K562 (cell line): ENCODE results near the gene RUVBL1. TPM values are rescaled to one million over a fixed set of nuclear protein-coding genes. Genes with fewer than 3 reads are reported as not detected.

Experiments
- ATAC-seq: fragments of 200-7000 bp; cut with Tn5 transposase; 3 replicates; pipeline ENCODE4 v1.9.1; 2020; ENCODE audit warnings: moderate library complexity
- BruUV-seq: library from RNA; stranded (reverse); fragments of 400-500 nt; replicated peaks from 2 replicates; lab custom pipeline; 2021; lab: Mats Ljungman, UMichigan
- CTCF ChIA-PET: fragments of 300-600 bp; formaldehyde crosslinking; extraction: SDS; loops from one replicate; lab custom pipeline; 2021; ENCODE audit warnings: low intra/inter-chr PET ratio; lab: Yijun Ruan, JAX
- POLR2A ChIA-PET: fragments of 300-600, 350-650 bp; sonication (Branson Sonifier 250); formaldehyde crosslinking; extraction: SDS; loops from one replicate; lab custom pipeline; 2021; ENCODE audit warnings: antibody characterized with exemption, inconsistent platforms; lab: Yijun Ruan, JAX
- DNase-seq, 4 experiments: peaks; one replicate each; pipeline versions ENCODE4 v3.0.0 to v3.0.0-alpha.2; 2011 to 2018; ENCODE audit warnings: low spot score in 3 of 4, mixed read lengths in 3 of 4; ENCODE audit errors: extremely low read depth in 1 of 4
- FAIRE-seq: peaks from 2 replicates; lab custom pipeline; 2011; peaks lifted over from hg19 to GRCh38; lab: Jason Lieb, UNC
- H2AFZ ChIP-seq: 2 replicates; pipeline ENCODE4 v1.6.0; 2011; ENCODE audit warnings: low read depth, low read length, control low read depth, inconsistent platforms
- H3K27ac ChIP-seq: fragments of 200-600 bp; 3 replicates; pipeline ENCODE4 v1.8.0; 2011; ENCODE audit warnings: low read depth, mild to moderate bottlenecking, control low read depth, inconsistent platforms, low read length, moderate library complexity, mixed read lengths; ENCODE audit errors: extremely low read depth
- H3K27me3 ChIP-seq, 2 experiments: fragments of 300-600 bp in 1 of 2; 2 replicates in 1 of 2; 3 replicates in 1 of 2; pipeline versions ENCODE4 v1.6.0 to v1.8.0; 2011; ENCODE audit warnings: inconsistent platforms in 2 of 2, low read length in 2 of 2, mild to moderate bottlenecking in 1 of 2, mixed read lengths in 1 of 2, moderate library complexity in 1 of 2; ENCODE audit not compliant: control insufficient read depth in 2 of 2, insufficient read depth in 2 of 2
- H3K36me3 ChIP-seq: fragments of 300-600 bp; 3 replicates; pipeline ENCODE4 v1.8.0; 2011; ENCODE audit warnings: mild to moderate bottlenecking, low read length, inconsistent platforms; ENCODE audit not compliant: control insufficient read depth, insufficient read depth
- H3K4me1 ChIP-seq, 2 experiments: fragments of 200-600 bp in 1 of 2; replicated peaks in 1 of 2; 2 replicates in 1 of 2; 3 replicates in 1 of 2; pipeline versions ENCODE4 v1.5.1 to v1.8.0; 2011; ENCODE audit warnings: inconsistent platforms in 2 of 2, low read length in 2 of 2, mild to moderate bottlenecking in 1 of 2, mixed read lengths in 1 of 2, moderate library complexity in 1 of 2; ENCODE audit not compliant: control insufficient read depth in 2 of 2, insufficient read depth in 2 of 2
- H3K4me2 ChIP-seq: 2 replicates; pipeline ENCODE4 v1.6.1; 2011; ENCODE audit warnings: low read length, control low read depth, inconsistent platforms, mixed read lengths; ENCODE audit not compliant: insufficient read depth
- H3K4me3 ChIP-seq: fragments of 200-600 bp; sonication (generic), shearing (Covaris generic); 2 replicates; pipeline ENCODE4 v1.5.1; 2016; ENCODE audit warnings: control low read depth, inconsistent platforms
- H3K79me2 ChIP-seq: fragments of 200-600 bp; 3 replicates; pipeline ENCODE4 v1.8.0; 2011; ENCODE audit warnings: low read length, inconsistent platforms; ENCODE audit not compliant: control insufficient read depth, insufficient read depth
- H3K9ac ChIP-seq, 2 experiments: 2 replicates each; pipeline versions ENCODE4 v1.6.0 to v1.6.1; 2011; ENCODE audit warnings: low read depth in 2 of 2, low read length in 2 of 2, control low read depth in 1 of 2, inconsistent platforms in 1 of 2, mild to moderate bottlenecking in 1 of 2, mixed read lengths in 1 of 2; ENCODE audit not compliant: insufficient read depth in 1 of 2
- H3K9me1 ChIP-seq: one replicate; pipeline ENCODE4 v1.6.0; 2011; ENCODE audit warnings: inconsistent platforms, mild to moderate bottlenecking, low read length, moderate library complexity; ENCODE audit not compliant: control insufficient read depth, insufficient read depth
- H3K9me3 ChIP-seq: replicated peaks from 2 replicates; pipeline ENCODE4 v1.5.1; 2011; ENCODE audit warnings: low read depth, low read length, inconsistent platforms; ENCODE audit not compliant: control insufficient read depth, insufficient read depth
- H4K20me1 ChIP-seq: replicated peaks from 2 replicates; pipeline ENCODE4 v1.6.1; 2011; ENCODE audit warnings: low read length, inconsistent platforms, mixed read lengths; ENCODE audit not compliant: control insufficient read depth, insufficient read depth
- EP300 ChIP-seq: IDR thresholded peaks from 2 replicates; pipeline ENCODE4 v1.6.1; 2012; ENCODE audit warnings: low read length, improper control_type of control experiment
- ETV6 ChIP-seq, 3 experiments: fragments of 150-350 bp in 1 of 3; sonication (generic) in 1 of 3; formaldehyde crosslinking in 1 of 3; IDR thresholded peaks; 2 replicates each; pipeline versions ENCODE4 v1.6.1 to v1.8.0; 2014 to 2022; ENCODE audit warnings: borderline replicate concordance in 2 of 3, low read depth in 2 of 3, antibody characterized with exemption in 1 of 3, low read length in 1 of 3, mild to moderate bottlenecking in 1 of 3, missing genetic modification reagents in 1 of 3
- KAT8 ChIP-seq: fragments of 450-650 bp; IDR thresholded peaks from 2 replicates; pipeline ENCODE4 v1.6.1; 2016; ENCODE audit warnings: low read depth, mild to moderate bottlenecking
- PHF20 ChIP-seq: fragments of 450-650 bp; IDR thresholded peaks from 2 replicates; pipeline ENCODE4 v1.6.1; 2018; ENCODE audit not compliant: partially characterized antibody
- RBM25 ChIP-seq: fragments of 200-400 bp; formaldehyde crosslinking; IDR thresholded peaks from 2 replicates; pipeline ENCODE4 v1.6.1; 2018; ENCODE audit warnings: low read length, low read depth, moderate library complexity; ENCODE audit not compliant: severe bottlenecking
- RFX1 ChIP-seq: fragments of 450-650 bp; IDR thresholded peaks from 2 replicates; pipeline ENCODE4 v1.6.1; 2016; ENCODE audit warnings: mild to moderate bottlenecking, moderate library complexity
- RFX7 ChIP-seq: fragments of 250-450 bp; sonication (Bioruptor Pico); IDR thresholded peaks from 2 replicates; pipeline ENCODE4 v1.5.1; 2021; ENCODE audit warnings: mild to moderate bottlenecking
- SAP30 ChIP-seq: fragments of 200-600 bp; sonication (generic); IDR thresholded peaks from 2 replicates; pipeline ENCODE4 v1.6.1; 2012; ENCODE audit warnings: borderline replicate concordance, low read depth, mild to moderate bottlenecking, moderate library complexity, low read length, control low read depth, inconsistent platforms; ENCODE audit not compliant: insufficient read depth, poor library complexity, severe bottlenecking
- SREBF1 ChIP-seq: fragments of 150-350 bp; IDR thresholded peaks from 2 replicates; pipeline ENCODE4 v1.6.1; 2014; ENCODE audit warnings: antibody characterized with exemption, low read depth, low read length, borderline replicate concordance
- TRIM24 ChIP-seq, 2 experiments: fragments of 450-650 bp; IDR thresholded peaks; 2 replicates each; pipeline ENCODE4 v1.6.1; 2016
- ZNF699 ChIP-seq: fragments of 250-450 bp; sonication (Bioruptor Pico); IDR thresholded peaks from 2 replicates; pipeline ENCODE4 v1.8.0; 2021; ENCODE audit warnings: mild to moderate bottlenecking, moderate library complexity; ENCODE audit not compliant: insufficient replicate concordance
- WGBS: fragments of 100-300 bp; shearing (Covaris generic); methylation state at CpG from one replicate; pipeline ENCODE4 v1.1.6; 2016; ENCODE audit warnings: low coverage, mixed read lengths; ENCODE audit not compliant: insufficient coverage; ENCODE audit errors: missing lambda C conversion rate; 5-methylcytosine and 5-hydroxymethylcytosine counted together
- in situ Hi-C: fragments of 300-500 bp; cut with MboI; formaldehyde crosslinking; loops from 4 replicates; pipeline ENCODE4 v1.15.0; 2018; ENCODE audit warnings: inconsistent platforms, mixed read lengths
- intact Hi-C: fragments of 100-400 bp; cut with micrococcal nuclease; formaldehyde crosslinking; loops from 2 replicates; pipeline ENCODE4 v1.14.2; 2022
- polyA plus RNA-seq, 8 experiments: library from polyadenylated mRNA; depleted of rRNA in 4 of 8; stranded (reverse) in 5 of 8; unstranded in 3 of 8; fragments of >200 nt; fragmentation: Nextera tagmentation in 2 of 8; fragmentation: Illumina TruSeq in 1 of 8; extraction: Ambion mirVana in 2 of 8; extraction: Trizol in 1 of 8; gene quantifications; 2 replicates each; pipeline versions ENCODE4 v1.2.1 to v1.2.3, GENCODE V29; 2011 to 2014; ENCODE audit warnings: inconsistent platforms in 1 of 8, missing spikeins in 1 of 8
- total RNA-seq, 7 experiments: library from RNA; depleted of rRNA in 6 of 7; stranded (reverse); fragments of >200 nt in 6 of 7; fragmentation: Illumina TruSeq in 2 of 7; extraction: Trizol in 2 of 7; gene quantifications; 2 replicates each; pipeline versions ENCODE4 v1.2.1 to v1.2.3, GENCODE V29; 2011 to 2021; ENCODE audit warnings: low replicate concordance in 1 of 7
- TF ChIP-seq, protein P1 (sequence below): IDR thresholded peaks from 2 replicates; pipeline ENCODE4 v1.6.1; 2014; ENCODE audit warnings: antibody characterized with exemption
- TF ChIP-seq, protein P2 (sequence below): sonication (generic); formaldehyde crosslinking; IDR thresholded peaks from 2 replicates; pipeline ENCODE4 v1.8.0; 2022; ENCODE audit warnings: mild to moderate bottlenecking, low read depth, missing genetic modification reagents
- TF ChIP-seq, protein P3 (sequence below): sonication (generic); formaldehyde crosslinking; IDR thresholded peaks from 2 replicates; pipeline ENCODE4 v1.8.1; 2022; ENCODE audit warnings: missing genetic modification reagents

RUVBL1 gene
- total and polyA plus RNA-seq, 9 of the 15 experiments (the other 6 are each of a cell fraction or from before 2014, with no cell fraction given), result 20.7 to 147 (median 113) TPM

GRCh38 chr3:128167646-128167972 is 44.0 kb upstream of the RUVBL1 start:
- BruUV-seq, result no TSS peak
- no peak overlapping the region for H2AFZ ChIP-seq
- no peak overlapping the region for H3K27ac ChIP-seq
- in situ Hi-C loops, result no loop called here
- 90% methylated on average over 8 of the region's 8 CpGs for WGBS
- TF ChIP-seq, protein P1, sequence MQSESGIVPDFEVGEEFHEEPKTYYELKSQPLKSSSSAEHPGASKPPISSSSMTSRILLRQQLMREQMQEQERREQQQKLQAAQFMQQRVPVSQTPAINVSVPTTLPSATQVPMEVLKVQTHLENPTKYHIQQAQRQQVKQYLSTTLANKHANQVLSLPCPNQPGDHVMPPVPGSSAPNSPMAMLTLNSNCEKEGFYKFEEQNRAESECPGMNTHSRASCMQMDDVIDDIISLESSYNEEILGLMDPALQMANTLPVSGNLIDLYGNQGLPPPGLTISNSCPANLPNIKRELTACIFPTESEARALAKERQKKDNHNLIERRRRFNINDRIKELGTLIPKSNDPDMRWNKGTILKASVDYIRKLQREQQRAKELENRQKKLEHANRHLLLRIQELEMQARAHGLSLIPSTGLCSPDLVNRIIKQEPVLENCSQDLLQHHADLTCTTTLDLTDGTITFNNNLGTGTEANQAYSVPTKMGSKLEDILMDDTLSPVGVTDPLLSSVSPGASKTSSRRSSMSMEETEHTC, result no peak
- no peak for TF ChIP-seq RFX1
- no peak for TF ChIP-seq PHF20
- TF ChIP-seq, protein P2, sequence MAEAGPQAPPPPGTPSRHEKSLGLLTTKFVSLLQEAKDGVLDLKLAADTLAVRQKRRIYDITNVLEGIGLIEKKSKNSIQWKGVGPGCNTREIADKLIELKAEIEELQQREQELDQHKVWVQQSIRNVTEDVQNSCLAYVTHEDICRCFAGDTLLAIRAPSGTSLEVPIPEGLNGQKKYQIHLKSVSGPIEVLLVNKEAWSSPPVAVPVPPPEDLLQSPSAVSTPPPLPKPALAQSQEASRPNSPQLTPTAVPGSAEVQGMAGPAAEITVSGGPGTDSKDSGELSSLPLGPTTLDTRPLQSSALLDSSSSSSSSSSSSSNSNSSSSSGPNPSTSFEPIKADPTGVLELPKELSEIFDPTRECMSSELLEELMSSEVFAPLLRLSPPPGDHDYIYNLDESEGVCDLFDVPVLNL (CRISPR knock-in tag), result no peak
- TF ChIP-seq TRIM24 (IDR thresholded peaks at IDR 0.05), result no peak
- TF ChIP-seq ZNF699 (CRISPR knock-in tag), result no peak
- TF ChIP-seq RFX7, result no peak
- TF ChIP-seq RBM25, result no peak
- TF ChIP-seq, protein P3, sequence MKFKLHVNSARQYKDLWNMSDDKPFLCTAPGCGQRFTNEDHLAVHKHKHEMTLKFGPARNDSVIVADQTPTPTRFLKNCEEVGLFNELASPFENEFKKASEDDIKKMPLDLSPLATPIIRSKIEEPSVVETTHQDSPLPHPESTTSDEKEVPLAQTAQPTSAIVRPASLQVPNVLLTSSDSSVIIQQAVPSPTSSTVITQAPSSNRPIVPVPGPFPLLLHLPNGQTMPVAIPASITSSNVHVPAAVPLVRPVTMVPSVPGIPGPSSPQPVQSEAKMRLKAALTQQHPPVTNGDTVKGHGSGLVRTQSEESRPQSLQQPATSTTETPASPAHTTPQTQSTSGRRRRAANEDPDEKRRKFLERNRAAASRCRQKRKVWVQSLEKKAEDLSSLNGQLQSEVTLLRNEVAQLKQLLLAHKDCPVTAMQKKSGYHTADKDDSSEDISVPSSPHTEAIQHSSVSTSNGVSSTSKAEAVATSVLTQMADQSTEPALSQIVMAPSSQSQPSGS (CRISPR knock-in tag), result no peak
- TF ChIP-seq SAP30, result no peak
- no peak for TF ChIP-seq KAT8
- TF ChIP-seq EP300, result no peak
- no peak for TF ChIP-seq ETV6 (IDR thresholded peaks at IDR 0.05; ENCODE audit: borderline replicate concordance in 1 of 2, low read depth in 2 of 2, low read length in 1 of 2)
- no peak for TF ChIP-seq ETV6 (CRISPR knock-in tag; IDR thresholded peaks at IDR 0.05; ENCODE audit: borderline replicate concordance)
- no peak for TF ChIP-seq SREBF1
- TF ChIP-seq, all 486 proteins: peak for 0
- no peaks in the 10 kb centered on the region for H3K9me1 ChIP-seq
- H3K4me1 ChIP-seq, result peaks cover 0 to 4% of the 10 kb centered on the region in 2 experiments; a peak in 1 of 5 replicates
- no peaks in the 10 kb centered on the region for H4K20me1 ChIP-seq
- H3K9ac ChIP-seq, result no peak overlapping the region
- ATAC-seq (no peak), DNase-seq (no peak), FAIRE-seq (no peak)
- H3K4me2 ChIP-seq, result no peak overlapping the region
- intact Hi-C loops, result no loop called here
- no peak overlapping the region for H3K4me3 ChIP-seq
- no peaks in the 10 kb centered on the region for H3K9me3 ChIP-seq
- H3K79me2 ChIP-seq, result no peaks in the 10 kb centered on the region; the same call in 2 of the 3 replicates
- no peaks in the 10 kb centered on the region for H3K27me3 ChIP-seq
- ChIA-PET CTCF (no interaction called here), POLR2A (interaction anchor here (0.7 kb wide), 1 partner anchor 221 kb away, joined by 3 read pairs; no protein-coding TSS in a partner anchor)
- no peaks in the 10 kb centered on the region; the same call in 2 of the 3 replicates for H3K36me3 ChIP-seq
